GM19035 (cell line): ENCODE measurements around the gene AIFM2.
A peak's percentile ranks its signal among the peaks of the same experiment; 100 is the strongest.
"Not testable (repeated sequence)": the region's sequence is repeated elsewhere in the genome, so short reads cannot be mapped to it uniquely, and the experiment has no call there.

Experiments used
- ATAC-seq: cut with Tn5 transposase; IDR thresholded peaks from one replicate; pipeline ENCODE4 v1.9.1; 2021; ENCODE audit not compliant: unreplicated experiment

The AIFM2 gene

DNA sequence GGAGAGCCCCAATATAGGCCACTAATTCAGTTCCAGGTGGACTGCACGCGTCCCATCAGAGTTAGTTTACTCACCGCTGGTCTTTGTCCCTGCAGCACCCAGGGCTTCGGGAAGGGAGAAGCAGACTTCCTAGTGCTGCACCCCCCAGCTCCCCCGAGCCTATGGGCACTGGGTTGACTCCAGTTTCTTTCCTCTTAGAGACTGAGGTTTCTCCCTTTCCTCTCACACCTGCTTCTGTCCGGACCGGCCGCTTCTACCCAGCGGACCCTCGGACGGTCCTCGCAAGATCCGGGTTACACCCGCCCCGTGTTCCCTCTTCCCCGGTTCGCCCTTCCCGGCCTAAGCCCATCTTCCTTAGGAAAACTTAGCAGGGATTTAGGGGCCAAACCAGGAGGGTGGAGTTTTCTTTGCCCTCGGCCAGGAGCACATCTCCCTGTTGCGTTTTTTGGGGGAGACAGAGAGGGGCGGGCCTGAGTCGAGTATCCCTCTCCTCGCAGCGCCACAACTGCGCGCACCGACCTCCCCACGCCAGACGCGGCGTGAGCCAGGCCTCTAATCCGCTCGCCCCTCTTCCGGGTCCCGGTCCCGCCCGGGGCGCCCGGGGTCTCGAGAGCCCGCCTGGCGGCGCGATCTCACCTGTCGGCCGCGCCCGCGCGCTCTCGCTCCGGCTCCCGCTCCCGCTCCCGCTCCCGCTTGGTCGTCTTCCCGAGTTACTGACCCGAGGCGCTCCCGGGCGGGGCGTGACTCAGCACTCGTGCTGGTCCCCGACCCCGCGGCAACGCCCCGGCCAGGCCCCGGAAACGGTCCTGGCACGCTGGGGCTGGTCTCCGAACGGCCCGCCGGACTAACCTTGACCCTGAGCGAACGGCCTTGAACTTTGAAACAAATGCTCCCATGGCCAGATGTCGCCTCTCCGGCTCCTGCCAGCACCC is at the start of gene AIFM2:
AIFM2 (minus strand) TSS at position 728 of the 932 bp plus-strand sequence. CDS start 8,741 bp downstream, outside the sequence.
- ATAC-seq, result peak; percentile 79

GRCh38 chr10:70179209-70179608 is 46.6 kb upstream of the AIFM2 start:
- not testable (repeated sequence) for ATAC-seq

- no peak for ATAC-seq
These were observed 45.6 kb upstream of the AIFM2 start for GRCh38 chr10:70178139-70178725.

GRCh38 chr10:70176441-70176840 is 43.8 kb upstream of the AIFM2 start:
- ATAC-seq, result no peak

GRCh38 chr10:70175516-70175915 is 42.9 kb upstream of the AIFM2 start:
- ATAC-seq, result no peak

- no peak for ATAC-seq
These were observed 41.6 kb upstream of the AIFM2 start for GRCh38 chr10:70174058-70174741.

DNA sequence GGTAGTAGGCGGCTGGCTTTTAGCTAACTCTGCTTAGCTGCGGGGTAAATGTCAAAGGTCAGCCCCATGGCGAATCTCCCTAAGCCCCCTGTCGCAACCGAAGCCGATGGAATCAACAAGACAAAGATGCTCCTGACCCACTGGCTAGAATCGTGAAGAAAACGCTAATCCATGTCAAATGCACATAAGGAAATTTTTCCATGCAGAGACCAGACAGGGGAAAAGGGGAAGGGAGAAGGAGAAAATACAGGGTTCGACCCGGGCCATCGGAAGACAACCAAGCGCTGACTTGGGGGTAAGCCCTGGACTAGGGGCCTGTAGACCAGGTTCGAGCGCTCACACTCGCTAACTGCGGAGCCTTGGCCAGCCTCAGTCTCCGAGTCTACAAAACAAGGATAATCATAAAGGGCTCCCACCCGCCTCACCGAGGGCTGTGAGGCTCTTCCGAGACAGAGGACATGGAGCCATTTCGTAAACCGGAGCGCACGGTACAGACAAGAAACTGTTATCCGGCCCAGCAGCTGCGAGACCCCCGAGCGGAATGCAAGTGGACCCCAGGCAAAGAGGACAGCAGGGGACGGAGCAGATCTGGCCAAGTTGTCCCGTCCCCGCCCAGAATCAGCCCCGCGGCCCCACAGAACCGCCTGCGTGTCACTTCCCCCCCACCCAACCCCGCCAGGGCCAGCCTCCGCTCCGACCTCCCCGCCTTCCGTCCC is 37.2 kb upstream of the AIFM2 start:
- peak; percentile 4 for ATAC-seq

DNA sequence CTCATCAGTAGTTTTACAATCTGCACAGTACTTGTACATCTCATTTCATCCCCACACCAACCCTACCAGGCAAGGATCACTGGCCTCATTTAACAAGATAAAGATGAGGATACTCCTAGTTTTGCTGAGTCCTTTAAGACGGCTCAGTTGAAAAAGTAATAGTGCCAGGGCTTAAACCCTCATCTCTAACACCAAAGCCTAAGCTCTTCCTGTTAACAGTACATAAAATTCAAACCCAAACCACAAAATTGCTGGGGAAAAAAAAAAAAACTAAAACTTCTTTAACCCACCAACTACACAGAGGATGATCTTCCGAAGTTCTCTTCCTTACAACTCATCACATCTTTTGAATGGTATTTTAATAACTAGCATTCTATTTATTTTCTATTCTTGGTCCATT is 36.4 kb upstream of the AIFM2 start:
- ATAC-seq, result no peak

GRCh38 chr10:70167246-70167645 is 34.6 kb upstream of the AIFM2 start:
- ATAC-seq, result no peak

GRCh38 chr10:70166394-70166793 is 33.8 kb upstream of the AIFM2 start:
- no peak for ATAC-seq

DNA sequence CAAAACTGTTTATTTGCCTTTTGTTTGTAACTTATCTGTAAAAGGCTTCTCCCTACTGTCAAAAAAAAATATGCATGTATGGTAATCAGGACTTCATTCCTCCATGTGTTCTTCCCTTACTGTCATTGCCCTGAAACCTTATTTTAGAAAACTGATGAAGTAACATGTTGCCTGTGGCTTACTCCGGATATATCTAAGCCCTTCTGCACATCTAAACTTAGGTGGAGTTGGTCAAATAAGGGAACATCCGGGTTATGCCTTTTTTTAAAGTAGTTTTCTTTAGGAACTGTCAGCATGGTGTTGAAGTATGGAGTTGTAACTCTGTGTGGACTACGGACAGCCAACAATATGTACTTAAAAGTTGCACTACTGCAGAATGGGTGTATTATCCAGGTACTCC is 31.5 kb upstream of the AIFM2 start:
- no peak for ATAC-seq

DNA sequence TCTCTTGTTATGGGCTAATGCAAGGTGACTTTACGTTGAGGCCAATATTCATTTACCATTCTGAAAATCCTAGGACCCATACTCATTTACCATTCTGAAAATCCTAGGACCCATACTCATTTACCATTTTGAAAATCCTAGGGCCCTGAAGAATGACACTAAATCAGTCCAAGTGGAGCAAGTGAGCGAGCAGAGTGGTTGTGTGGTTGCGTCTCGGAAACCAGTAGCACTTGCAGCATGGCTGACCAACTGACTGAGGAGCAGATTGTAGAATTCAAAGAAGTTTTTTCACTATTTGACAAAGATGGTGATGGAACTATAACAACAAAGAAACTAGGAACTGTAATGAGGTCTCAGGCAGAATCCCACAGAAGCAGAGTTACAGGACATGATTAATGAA is 30.8 kb upstream of the AIFM2 start:
- ATAC-seq, result no peak

DNA sequence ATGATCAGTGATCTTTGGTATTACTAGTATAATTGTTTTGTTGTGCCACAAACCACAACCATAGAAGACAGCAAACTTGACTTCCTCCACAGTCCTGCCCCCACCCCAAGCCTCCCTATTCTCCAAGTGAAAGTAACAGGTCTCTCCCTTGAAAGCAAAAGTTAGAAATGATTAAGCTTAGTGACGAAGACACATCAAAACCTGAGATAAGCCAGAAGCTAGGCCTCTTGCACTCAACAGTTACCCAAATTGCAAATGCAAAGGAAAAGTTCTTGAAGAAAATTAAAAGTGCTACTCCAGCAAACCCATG is 30.2 kb upstream of the AIFM2 start:
- ATAC-seq, result peak; percentile 74

GRCh38 chr10:70162151-70162891 is 29.7 kb upstream of the AIFM2 start:
- no peak for ATAC-seq

DNA sequence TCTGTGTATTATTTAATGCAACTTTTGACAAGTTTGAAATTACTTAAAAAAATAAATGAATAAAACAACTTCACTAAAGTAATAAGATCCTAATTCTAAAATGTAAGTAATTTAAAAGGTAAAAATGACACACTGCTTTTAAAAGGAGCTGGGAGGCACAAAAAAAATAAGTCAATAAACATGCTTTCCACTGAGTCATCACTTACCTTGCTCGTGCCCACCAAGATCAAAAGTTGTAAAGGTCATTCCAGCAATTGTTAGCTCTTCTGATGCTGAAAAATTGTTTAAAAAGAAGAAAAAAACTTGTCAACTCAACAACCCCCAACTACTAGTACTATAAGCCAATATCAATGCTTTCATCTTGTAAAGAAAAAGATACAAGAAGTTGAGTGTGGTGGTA is 28.2 kb upstream of the AIFM2 start:
- ATAC-seq, result no peak

GRCh38 chr10:70159366-70159765 is 26.7 kb upstream of the AIFM2 start:
- not testable (repeated sequence) for ATAC-seq

- no peak for ATAC-seq
These were observed 25.5 kb upstream of the AIFM2 start for GRCh38 chr10:70158113-70158512.

DNA sequence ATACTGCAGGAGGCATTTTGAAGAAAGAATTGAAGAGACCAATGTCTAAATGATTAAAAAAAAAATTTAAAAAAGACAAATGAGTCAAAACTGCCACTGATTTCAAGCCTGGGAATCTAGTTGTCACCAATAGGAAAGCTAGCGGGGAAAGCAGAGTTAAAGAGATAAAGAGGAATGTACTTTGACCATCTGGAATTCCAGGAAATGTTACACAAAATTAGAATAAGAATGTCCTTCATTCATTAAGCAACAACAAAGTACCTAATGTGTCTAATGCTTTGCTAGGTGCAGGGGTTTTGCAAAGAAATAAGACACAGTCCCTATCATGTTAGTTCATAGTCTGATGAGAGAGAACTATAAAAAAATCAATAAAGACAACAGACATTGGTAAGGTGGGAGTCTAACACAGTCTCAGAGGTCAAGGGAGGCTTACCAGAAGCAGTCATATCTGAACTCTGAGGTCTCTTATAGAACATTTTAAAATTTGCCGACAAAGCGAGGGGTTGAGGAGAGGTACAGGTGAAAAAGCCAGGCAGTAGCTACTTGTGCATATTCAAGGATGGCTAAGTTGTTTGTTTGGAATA is 22.7 kb upstream of the AIFM2 start:
- no peak for ATAC-seq

DNA sequence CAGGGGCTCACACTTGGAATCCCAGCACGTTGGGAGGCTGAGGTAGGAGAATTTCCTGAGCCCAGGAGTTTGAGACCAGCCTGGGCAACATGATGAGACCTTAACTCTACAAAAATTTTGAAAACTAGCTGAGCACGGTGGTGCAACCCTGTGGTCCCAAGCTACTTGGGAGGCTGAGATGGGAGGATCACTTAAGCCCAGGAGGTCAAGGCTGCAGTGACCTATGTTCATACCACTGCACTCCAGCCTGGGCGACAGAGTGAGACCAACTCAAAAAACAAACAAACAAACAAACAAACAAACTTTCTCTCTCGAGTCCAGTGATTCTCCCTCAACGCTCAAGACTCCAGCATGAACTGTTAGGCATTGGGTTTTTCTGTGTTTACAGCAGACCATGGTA is 15.9 kb upstream of the AIFM2 start:
- no peak for ATAC-seq

GRCh38 chr10:70147259-70147625 is 14.6 kb upstream of the AIFM2 start:
- no peak for ATAC-seq
